Nasal cavity respiratory epithelium epithelial cell of viscerocranial mucosa (primary cell): ENCODE data around the gene TMA16. TPM values are rescaled to one million over a fixed set of nuclear protein-coding genes. Genes with fewer than 3 reads are reported as not detected.

Source experiments
- total RNA-seq: library from RNA; depleted of rRNA; stranded (reverse); fragments of >200 nt; gene quantifications from 2 replicates; pipeline ENCODE4 v1.2.3, GENCODE V29; 2014

TMA16 gene
- total RNA-seq: 30.1 and 37.7 TPM in 2 replicates

DNA sequence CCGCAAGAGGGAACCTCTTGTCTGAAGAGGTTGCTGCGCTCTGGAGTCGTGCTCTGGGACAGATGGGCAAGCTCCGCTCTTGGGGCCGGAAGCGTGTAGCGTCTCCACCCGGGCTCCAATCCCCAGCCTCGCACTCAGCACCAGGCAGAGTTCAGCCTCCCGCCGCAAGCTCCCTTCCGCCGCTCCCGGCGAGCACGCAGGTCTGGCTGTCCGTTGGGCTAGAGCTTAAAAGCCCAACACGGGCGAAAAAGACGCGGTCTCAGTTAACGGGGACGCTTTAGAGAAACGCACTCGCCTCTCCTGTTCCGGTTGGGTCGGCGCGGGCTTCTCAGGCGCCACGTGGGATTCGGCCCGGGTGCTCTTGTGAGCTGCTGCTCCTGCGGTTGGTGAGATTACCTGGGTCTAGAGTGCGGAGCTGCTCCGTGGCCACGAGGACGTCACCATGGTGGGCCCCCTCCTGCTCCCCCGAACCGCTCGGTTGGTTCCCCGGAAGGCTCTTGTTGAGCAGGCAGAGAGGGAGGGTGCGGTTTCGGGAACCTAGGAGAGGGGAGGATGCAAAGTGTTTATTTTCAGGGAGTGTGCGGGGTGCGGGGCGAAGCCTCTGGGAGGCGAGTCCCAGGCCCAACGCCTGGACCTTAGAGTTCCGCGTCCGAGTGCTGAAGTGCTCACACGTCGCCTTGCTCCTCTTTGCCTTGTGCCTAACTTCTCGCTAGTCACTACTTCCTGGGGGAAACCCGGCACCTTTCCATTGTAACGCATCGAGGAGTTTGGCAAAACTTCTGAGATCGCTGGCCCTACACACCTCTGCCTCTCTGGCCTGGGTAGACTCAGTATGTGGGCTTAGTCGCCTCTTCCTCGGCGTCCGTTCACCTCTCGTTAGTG is at the start of gene TMA16:
TMA16 (plus strand) TSS at position 331 of the 882 bp plus-strand sequence; CDS start at position 443, 112 bp downstream.

DNA sequence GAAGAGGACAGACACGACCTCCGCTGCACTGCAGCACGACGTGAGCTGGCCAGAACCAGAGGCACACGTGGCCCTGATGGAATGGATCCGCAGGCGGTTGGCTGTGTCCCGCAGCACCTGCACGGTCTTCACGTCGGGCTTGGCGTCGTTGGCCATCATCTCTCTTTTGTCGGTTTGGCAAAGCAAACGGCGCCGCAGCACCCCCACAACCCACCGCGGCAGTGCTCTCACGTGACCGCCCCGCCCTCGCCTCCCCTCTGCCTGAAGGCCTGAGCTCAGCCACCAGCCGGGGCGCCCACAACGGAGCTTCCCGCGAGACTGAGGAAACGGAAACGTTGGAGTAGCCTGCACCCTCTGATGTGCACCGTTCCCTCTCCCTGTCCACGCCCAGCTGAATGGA is 20.9 kb upstream of the TMA16 start, which contains the start of gene TKTL2:
TKTL2 (minus strand) TSS at position 179 of the 400 bp plus-strand sequence; CDS start at position 159, 20 bp downstream.

Other genes starting within 250 kb of the TMA16 start
- gene NPY1R, start 162.1 kb upstream of the TMA16 start, total RNA-seq: under 0.01 TPM in 2 replicates
- not detected in 2 replicates for gene NPY5R, start 150.8 kb upstream of the TMA16 start, total RNA-seq
- gene TKTL2, start 20.9 kb upstream of the TMA16 start, total RNA-seq: not detected in 2 replicates